GM12878 (cell line): ENCODE data around the gene CDHR2. TPM values are rescaled to one million over a fixed set of nuclear protein-coding genes. Genes with fewer than 3 reads are reported as not detected.

Experiments used
- ATAC-seq: fragments of 200-7000 bp; cut with Tn5 transposase; 3 replicates; pipeline ENCODE4 v1.9.1; 2020; ENCODE audit warnings: mild to moderate bottlenecking, moderate library complexity
- BruUV-seq: library from RNA; stranded (reverse); fragments of 400-500 nt; replicated peaks from 2 replicates; lab custom pipeline; 2021; lab: Mats Ljungman, UMichigan
- CTCF ChIA-PET: fragments of 300-600 bp; sonication (Branson Sonifier 250); formaldehyde crosslinking; extraction: SDS; loops from one replicate; lab custom pipeline; 2021; ENCODE audit warnings: inconsistent platforms; lab: Yijun Ruan, JAX
- POLR2A ChIA-PET: fragments of 350-600 bp; formaldehyde crosslinking; extraction: SDS; loops from one replicate; lab custom pipeline; 2021; ENCODE audit warnings: inconsistent platforms; lab: Charles Lee
- RAD21 ChIA-PET: fragments of 300-600 bp; sonication (Branson Sonifier 250); formaldehyde crosslinking; loops from one replicate; lab custom pipeline; 2023; ENCODE audit warnings: antibody characterized with exemption; ENCODE audit not compliant: unreplicated experiment; lab: Charles Lee
- SMC1A ChIA-PET: fragments of 300-600 bp; sonication (Branson Sonifier 250); formaldehyde crosslinking; loops from one replicate; lab custom pipeline; 2023; ENCODE audit not compliant: unreplicated experiment, uncharacterized antibody; lab: Charles Lee
- DNase-seq: peaks from one replicate; pipeline ENCODE4 v3.0.0-alpha.2; 2011; ENCODE audit warnings: low read depth, low spot score
- FAIRE-seq: peaks from 3 replicates; lab custom pipeline; 2011; peaks lifted over from hg19 to GRCh38; lab: Jason Lieb, UNC
- H2AFZ ChIP-seq: 2 replicates; pipeline ENCODE4 v1.6.0; 2011; ENCODE audit warnings: low read depth, low read length, control low read depth; ENCODE audit not compliant: control insufficient read depth
- H3K27ac ChIP-seq: 2 replicates; pipeline ENCODE4 v1.5.1; 2011; ENCODE audit warnings: control low read depth; ENCODE audit not compliant: control insufficient read depth, insufficient read depth
- H3K27me3 ChIP-seq, 2 experiments: replicated peaks in 1 of 2; 2 replicates each; pipeline versions ENCODE4 v1.6.0 to v1.6.1; 2011; ENCODE audit warnings: low read length in 1 of 2; ENCODE audit not compliant: control insufficient read depth in 2 of 2, insufficient read depth in 2 of 2
- H3K36me3 ChIP-seq, 2 experiments: 2 replicates each; pipeline ENCODE4 v1.5.1; 2011; ENCODE audit warnings: low read length in 1 of 2; ENCODE audit not compliant: control insufficient read depth in 2 of 2, insufficient read depth in 2 of 2
- H3K4me1 ChIP-seq: 2 replicates; pipeline ENCODE4 v1.6.1; 2011; ENCODE audit warnings: mild to moderate bottlenecking, low read length, moderate library complexity, mixed read lengths; ENCODE audit not compliant: control insufficient read depth, insufficient read depth
- H3K4me2 ChIP-seq: 2 replicates; pipeline ENCODE4 v1.6.0; 2011; ENCODE audit warnings: control low read depth; ENCODE audit not compliant: control insufficient read depth, insufficient read depth
- H3K4me3 ChIP-seq: fragments of 200-600 bp; sonication (generic); 2 replicates; pipeline ENCODE4 v1.5.1; 2016
- H3K79me2 ChIP-seq: 2 replicates; pipeline ENCODE4 v1.6.0; 2011; ENCODE audit warnings: low read length; ENCODE audit not compliant: control insufficient read depth, insufficient read depth
- H3K9ac ChIP-seq: 2 replicates; pipeline ENCODE4 v1.8.0; 2011; ENCODE audit warnings: low read length, control low read depth, mixed read lengths; ENCODE audit not compliant: control insufficient read depth, insufficient read depth
- H3K9me3 ChIP-seq: replicated peaks from 3 replicates; pipeline ENCODE4 v1.5.1; 2011; ENCODE audit warnings: mild to moderate bottlenecking, low read length; ENCODE audit not compliant: control insufficient read depth, insufficient read depth
- H4K20me1 ChIP-seq: 2 replicates; pipeline ENCODE4 v1.6.0; 2011; ENCODE audit not compliant: control insufficient read depth, insufficient read depth
- ELK1 ChIP-seq: IDR thresholded peaks from 2 replicates; pipeline ENCODE4 v1.6.1; 2012; ENCODE audit warnings: low read depth, low read length, improper control_type of control experiment
- IRF3 ChIP-seq: fragments of 450-650 bp; IDR thresholded peaks from 2 replicates; pipeline ENCODE4 v1.6.1; 2014; ENCODE audit warnings: mild to moderate bottlenecking
- MXI1 ChIP-seq: fragments of 150-350 bp; IDR thresholded peaks from 2 replicates; pipeline ENCODE4 v1.6.1; 2011; ENCODE audit warnings: low read depth, mild to moderate bottlenecking, inconsistent platforms, low read length, improper control_type of control experiment
- POLR2A ChIP-seq: IDR thresholded peaks from 2 replicates; pipeline ENCODE4 v1.6.1; 2011; ENCODE audit warnings: low read depth, mild to moderate bottlenecking, low read length
- RFX5 ChIP-seq: IDR thresholded peaks from 2 replicates; pipeline ENCODE4 v1.6.1; 2011; ENCODE audit warnings: low read depth, low read length, improper control_type of control experiment
- SMC3 ChIP-seq: IDR thresholded peaks from 2 replicates; pipeline ENCODE4 v1.6.1; 2011; ENCODE audit warnings: low read length, improper control_type of control experiment, borderline replicate concordance
- SRF ChIP-seq, 2 experiments: IDR thresholded peaks; 2 replicates each; pipeline ENCODE4 v1.6.1; 2011; ENCODE audit warnings: low read depth in 2 of 2, low read length in 2 of 2, mild to moderate bottlenecking in 1 of 2, moderate library complexity in 1 of 2
- TBL1XR1 ChIP-seq: IDR thresholded peaks from 2 replicates; pipeline ENCODE4 v1.6.1; 2012; ENCODE audit warnings: low read depth, low read length, improper control_type of control experiment
- WGBS: methylation state at CpG from one replicate; pipeline ENCODE4 v1.1.6; 2016; ENCODE audit warnings: low lambda C conversion rate; ENCODE audit not compliant: insufficient replicate concordance, insufficient coverage; ENCODE audit errors: missing lambda C conversion rate; 5-methylcytosine and 5-hydroxymethylcytosine counted together
- in situ Hi-C: fragments of 300-500 bp; cut with MboI; formaldehyde crosslinking; loops from 9 replicates; pipeline ENCODE4 v1.14.3; 2018; ENCODE audit warnings: mixed read lengths
- intact Hi-C: fragments of 100-400 bp; cut with micrococcal nuclease; formaldehyde crosslinking; loops from one replicate; pipeline ENCODE4 v1.14.2; 2022; ENCODE audit not compliant: unreplicated experiment
- polyA plus RNA-seq, 11 experiments: library from polyadenylated mRNA; depleted of rRNA in 4 of 11; unstranded in 6 of 11; stranded (reverse) in 5 of 11; fragments of >200 nt; fragmentation: Nextera tagmentation in 4 of 11; fragmentation: Illumina TruSeq in 1 of 11; extraction: Ambion mirVana in 4 of 11; extraction: Trizol in 1 of 11; gene quantifications; 1 replicate in 1 of 11; 2 replicates in 10 of 11; pipeline versions ENCODE4 v1.2.1 to v1.2.3, GENCODE V29; 2011 to 2016; ENCODE audit warnings: inconsistent platforms in 2 of 11, missing spikeins in 2 of 11, low read depth in 1 of 11
- total RNA-seq, 4 experiments: library from RNA; depleted of rRNA in 3 of 4; stranded (reverse); fragments of >200 nt in 3 of 4; fragmentation: Illumina TruSeq in 1 of 4; extraction: Trizol in 1 of 4; gene quantifications; 2 replicates each; pipeline versions ENCODE4 v1.2.1 to v1.2.3, GENCODE V29; 2013 to 2021

Gene CDHR2
- total and polyA plus RNA-seq, 10 of the 15 experiments (the other 5 are each of a cell fraction or from before 2014, with no cell fraction given), result 0.03 to 0.46 (median 0.06) TPM; not detected in 5

GRCh38 chr5:176531902-176532493 lies 17.1 kb upstream of the CDHR2 start:
- Histone ChIP-seq H3K4me3 (no peak overlapping the region), H3K9ac (no peak overlapping the region), H3K36me3 (peaks cover 14 to 39% of the 10 kb centered on the region in 2 experiments), H3K79me2 (peaks cover 54% of the 10 kb centered on the region), H4K20me1 (no peaks in the 10 kb centered on the region; the same call in 1 of the 2 replicates), H3K4me2 (peak overlapping the region; percentile 1; the same call in 1 of the 2 replicates), H2AFZ (no peak overlapping the region), H3K27me3 (no peaks in the 10 kb centered on the region), H3K27ac (no peak overlapping the region), H3K9me3 (no peaks in the 10 kb centered on the region), H3K4me1 (peaks cover 47% of the 10 kb centered on the region)
- ChIA-PET SMC1A (no interaction called here), RAD21 (interaction anchor here (1.3 kb wide), 1 partner anchor 116 kb away, joined by 3 read pairs; the partner anchor contains the start of gene CLTB), CTCF (interaction anchor here (1.5 kb wide), 1 partner anchor 12 kb away, joined by 4 read pairs; no protein-coding TSS in a partner anchor), POLR2A (no interaction called here)
- intact Hi-C loops (loop anchor here (10.0 kb wide), 2 partner anchors 147 to 1583 kb away; partner anchors contain the start of genes HIGD2A, N4BP3 and NOP16), in situ Hi-C loops (no loop called here)
- TF ChIP-seq MXI1 (no peak), POLR2A (0 out of 2 replicates have a peak, but pooled peaks have one; percentile 32), TBL1XR1 (no peak)
- no peak for ATAC-seq
- FAIRE-seq, result no peak
- 87% methylated on average over 20 of the region's 28 CpGs for WGBS
- BruUV-seq, result no TSS peak
- no peak for DNase-seq

GRCh38 chr5:176532795-176533194 lies 16.3 kb upstream of the CDHR2 start:
- Histone ChIP-seq H3K27me3 (no peaks in the 10 kb centered on the region), H3K9ac (peak overlapping the region; percentile 99), H3K9me3 (no peaks in the 10 kb centered on the region), H4K20me1 (no peaks in the 10 kb centered on the region; the same call in 1 of the 2 replicates), H2AFZ (no peak overlapping the region), H3K4me2 (peak overlapping the region; percentile 76), H3K36me3 (peaks cover 14 to 36% of the 10 kb centered on the region in 2 experiments), H3K4me1 (peaks cover 47% of the 10 kb centered on the region), H3K27ac (peak overlapping the region; percentile 95), H3K79me2 (peaks cover 54% of the 10 kb centered on the region), H3K4me3 (peak overlapping the region; percentile 99; the same call in 1 of the 2 replicates)
- ChIA-PET POLR2A (interaction anchor here (0.6 kb wide), 1 partner anchor 127 kb away, joined by 4 read pairs; no protein-coding TSS in a partner anchor), RAD21 (no interaction called here), CTCF (interaction anchor here (1.5 to 2.8 kb wide), 2 partner anchors 11 kb away, joined by 4 to 12 read pairs; no protein-coding TSS in a partner anchor), SMC1A (interaction anchor here (1.0 kb wide), 1 partner anchor 10 kb away, joined by 4 read pairs; no protein-coding TSS in a partner anchor)
- intact Hi-C loops (loop anchor here (10.0 kb wide), 2 partner anchors 148 to 1582 kb away; partner anchors contain the start of genes HIGD2A, N4BP3 and NOP16), in situ Hi-C loops (no loop called here)
- BruUV-seq, result no TSS peak
- no peak for DNase-seq
- no peak for FAIRE-seq
- no peak for ATAC-seq
- WGBS, result 88% methylated on average over 7 of the region's 9 CpGs
- TF ChIP-seq RFX5 (no peak), IRF3 (no peak), POLR2A (0 out of 2 replicates have a peak, but pooled peaks have one; percentile 16), ELK1 (no peak), SRF (IDR thresholded peaks at IDR 0.05; ENCODE audit: low read depth in 2 of 2, low read length in 2 of 2) (no peak), SMC3 (no peak)
- TF ChIP-seq, all 136 proteins: peak for 1
